Measurements from ENCODE around the gene NUCKS1.

NUCKS1 gene

GRCh38 chr1:205663286-205663936 is 86.6 kb downstream of the NUCKS1 start:
- DNase-seq (ENCODE audit: insufficient read length), result no peak
- TF ChIP-seq POLR2AphosphoS5 (IDR thresholded peaks at IDR 0.05; ENCODE audit: low read depth, low read length), result no peak
- TF ChIP-seq POLR2A (IDR thresholded peaks at IDR 0.05; ENCODE audit: low read depth, low read length), result no peak
- no peak for TF ChIP-seq TAF1 (IDR thresholded peaks at IDR 0.05; ENCODE audit: borderline replicate concordance, low read depth, low read length)
- FAIRE-seq, result no peak

Measured in GM12892 (cell line).